CD14-positive monocyte (primary cell): ENCODE results near the gene CYTH1. TPM values are rescaled to one million over a fixed set of nuclear protein-coding genes. Genes with fewer than 3 reads are reported as not detected.
A peak's percentile ranks its signal among the peaks of the same experiment; 100 is the strongest.

Source experiments
- DNase-seq, 3 donors: peaks; one replicate each; pipeline ENCODE4 v3.0.0-alpha.2; 2011 to 2022
- H2AFZ ChIP-seq: 2 replicates; pipeline ENCODE4 v1.6.0; 2012; ENCODE audit warnings: mild to moderate bottlenecking, low read depth, low read length, inconsistent platforms; ENCODE audit not compliant: insufficient read depth, poor library complexity, severe bottlenecking
- H3K27ac ChIP-seq, 2 donors: 1 replicate in 1 of 2; 2 replicates in 1 of 2; pipeline ENCODE4 v1.5.1; 2012 to 2013; ENCODE audit warnings: low read length in 2 of 2, control low read depth in 1 of 2, inconsistent platforms in 1 of 2, low read depth in 1 of 2, mild to moderate bottlenecking in 1 of 2
- H3K27me3 ChIP-seq, 2 donors: one replicate each; pipeline versions ENCODE4 v1.6.0 to v1.6.1; 2011 to 2013; ENCODE audit warnings: low read length in 2 of 2; ENCODE audit not compliant: control insufficient read depth in 2 of 2, insufficient read depth in 2 of 2
- H3K36me3 ChIP-seq, 2 donors: replicated peaks in 1 of 2; 1 replicate in 1 of 2; 2 replicates in 1 of 2; pipeline versions ENCODE4 v1.5.1 to v1.6.1; 2012 to 2013; ENCODE audit warnings: low read length in 2 of 2, control low read depth in 1 of 2, inconsistent platforms in 1 of 2, mild to moderate bottlenecking in 1 of 2; ENCODE audit not compliant: insufficient read depth in 2 of 2, control insufficient read depth in 1 of 2
- H3K4me1 ChIP-seq, 2 donors: 1 replicate in 1 of 2; 2 replicates in 1 of 2; pipeline versions ENCODE4 v1.5.1 to v1.6.1; 2012 to 2013; ENCODE audit warnings: low read length in 2 of 2, control low read depth in 1 of 2, inconsistent platforms in 1 of 2, mild to moderate bottlenecking in 1 of 2, moderate library complexity in 1 of 2; ENCODE audit not compliant: insufficient read depth in 2 of 2, control insufficient read depth in 1 of 2
- H3K4me2 ChIP-seq: replicated peaks from 2 replicates; pipeline ENCODE3; 2012; ENCODE audit warnings: low read length, moderate library complexity, mild to moderate bottlenecking; ENCODE audit not compliant: poor library complexity, severe bottlenecking; ENCODE audit errors: extremely low read depth
- H3K4me3 ChIP-seq, 3 experiments: fragments of 200-600 bp in 1 of 3; sonication (generic) in 1 of 3; replicated peaks in 1 of 3; 1 replicate in 2 of 3; 2 replicates in 1 of 3; pipeline ENCODE4 v1.5.1; 2011 to 2013; ENCODE audit warnings: low read length in 3 of 3, mild to moderate bottlenecking in 3 of 3, control low read depth in 2 of 3, low read depth in 2 of 3, inconsistent platforms in 1 of 3, moderate library complexity in 1 of 3
- H3K79me2 ChIP-seq: 2 replicates; pipeline ENCODE4 v1.6.0; 2012; ENCODE audit warnings: mild to moderate bottlenecking, control low read depth, inconsistent platforms, low read length, moderate library complexity; ENCODE audit not compliant: insufficient read depth
- H3K9ac ChIP-seq: 2 replicates; pipeline ENCODE4 v1.6.0; 2017; ENCODE audit warnings: low read length, mild to moderate bottlenecking; ENCODE audit not compliant: insufficient read depth, poor library complexity, severe bottlenecking
- H3K9me3 ChIP-seq, 2 donors: replicated peaks in 1 of 2; 1 replicate in 1 of 2; 2 replicates in 1 of 2; pipeline versions ENCODE4 v1.5.1 to v1.6.1; 2012 to 2013; ENCODE audit warnings: low read length in 2 of 2, control low read depth in 1 of 2; ENCODE audit not compliant: control insufficient read depth in 1 of 2, insufficient read depth in 1 of 2
- H4K20me1 ChIP-seq: 2 replicates; pipeline ENCODE4 v1.6.0; 2012; ENCODE audit warnings: mild to moderate bottlenecking, low read length, control low read depth, moderate library complexity; ENCODE audit not compliant: insufficient read depth
- H3K27ac Mint-ChIP-seq, 7 donors: one replicate each; pipeline ENCODE4 v1.8.0; 2020; ENCODE audit warnings: mild to moderate bottlenecking in 7 of 7, mixed read lengths in 7 of 7, moderate library complexity in 6 of 7, inconsistent platforms in 2 of 7
- H3K27me3 Mint-ChIP-seq, 3 donors: one replicate each; pipeline ENCODE4 v1.8.0; 2021 to 2022; ENCODE audit warnings: low read depth in 3 of 3, mild to moderate bottlenecking in 3 of 3, mixed read lengths in 3 of 3, moderate library complexity in 3 of 3, inconsistent platforms in 1 of 3
- H3K36me3 Mint-ChIP-seq, 2 donors: one replicate each; pipeline ENCODE4 v1.8.0; 2020; ENCODE audit warnings: mixed read lengths in 2 of 2, inconsistent platforms in 1 of 2, mild to moderate bottlenecking in 1 of 2
- H3K4me1 Mint-ChIP-seq: one replicate; pipeline ENCODE4 v1.8.0; 2020; ENCODE audit warnings: mild to moderate bottlenecking, mixed read lengths
- H3K4me3 Mint-ChIP-seq, 2 donors: one replicate each; pipeline ENCODE4 v1.8.0; 2020; ENCODE audit warnings: mild to moderate bottlenecking in 2 of 2, mixed read lengths in 2 of 2, moderate library complexity in 1 of 2
- H3K9me3 Mint-ChIP-seq, 7 donors: one replicate each; pipeline ENCODE4 v1.8.0; 2020 to 2022; ENCODE audit warnings: mixed read lengths in 7 of 7, mild to moderate bottlenecking in 6 of 7, moderate library complexity in 6 of 7, inconsistent platforms in 2 of 7
- CTCF ChIP-seq: fragments of 200-600 bp; IDR thresholded peaks from one replicate; pipeline ENCODE4 v1.8.0; 2022; ENCODE audit warnings: antibody characterized with exemption, mild to moderate bottlenecking
- WGBS: methylation state at CpG from one replicate; pipeline ENCODE4 v1.1.5; 2013; ENCODE audit warnings: missing lambda C conversion rate; ENCODE audit not compliant: insufficient coverage; 5-methylcytosine and 5-hydroxymethylcytosine counted together
- intact Hi-C, 2 donors: fragments of 100-400 bp; cut with micrococcal nuclease; formaldehyde crosslinking; loops; one replicate each; pipeline versions ENCODE4 v1.15.0 to v1.15.1; 2023
- polyA plus RNA-seq, 3 donors: library from polyadenylated mRNA; depleted of rRNA in 1 of 3; unstranded in 2 of 3; stranded (reverse) in 1 of 3; fragments of 300-500 nt in 2 of 3; fragments of >200 nt in 1 of 3; fragmentation: Illumina TruSeq in 2 of 3; gene quantifications; 1 replicate in 2 of 3; 2 replicates in 1 of 3; pipeline ENCODE4 v1.2.3, GENCODE V29; 2012 to 2021

Gene CYTH1
- polyA plus RNA-seq, 3 donors, result 68.6 to 211 (median 80.9) TPM

GRCh38 chr17:78794864-78795640 lies 13.0 kb upstream of the CYTH1 start:
- Histone ChIP-seq H3K27me3 (no peaks in the 10 kb centered on the region), H3K27ac (no peak overlapping the region), H3K4me1 (peaks cover under 1 to 8% of the 10 kb centered on the region in 2 donors), H3K9me3 (no peaks in the 10 kb centered on the region), H2AFZ (no peak overlapping the region), H3K4me2 (no peak overlapping the region), H3K4me3 (no peak overlapping the region), H4K20me1 (peaks cover 20% of the 10 kb centered on the region), H3K9ac (no peak overlapping the region), H3K79me2 (no peaks in the 10 kb centered on the region), H3K36me3 (peaks cover 52 to 74% of the 10 kb centered on the region in 2 donors)
- intact Hi-C loops, result no loop called here
- TF ChIP-seq CTCF, result no peak
- Mint-ChIP-seq H3K27me3 (no peaks in the 10 kb centered on the region), H3K4me3 (no peak overlapping the region), H3K9me3 (no peaks in the 10 kb centered on the region), H3K36me3 (peaks cover 73 to 79% of the 10 kb centered on the region in 2 donors), H3K4me1 (peaks cover 17% of the 10 kb centered on the region), H3K27ac (no peak overlapping the region)
- WGBS, result 86% methylated on average over 14 of the region's 22 CpGs
- DNase-seq, result no peak

GRCh38 chr17:78794399-78794798 lies 12.3 kb upstream of the CYTH1 start:
- Histone ChIP-seq H3K9me3 (no peaks in the 10 kb centered on the region), H3K79me2 (no peaks in the 10 kb centered on the region), H2AFZ (no peak overlapping the region), H3K27ac (no peak overlapping the region), H4K20me1 (peaks cover 14% of the 10 kb centered on the region), H3K9ac (no peak overlapping the region), H3K36me3 (peaks cover 51 to 69% of the 10 kb centered on the region in 2 donors), H3K4me2 (no peak overlapping the region), H3K4me3 (no peak overlapping the region), H3K27me3 (no peaks in the 10 kb centered on the region), H3K4me1 (peaks cover 7 to 14% of the 10 kb centered on the region in 2 donors)
- intact Hi-C loops, result no loop called here
- no peak for TF ChIP-seq CTCF
- Mint-ChIP-seq H3K9me3 (no peaks in the 10 kb centered on the region), H3K36me3 (peaks cover 68 to 72% of the 10 kb centered on the region in 2 donors), H3K27ac (peak overlapping the region in 4 of 7 donors; percentile 9 to 37 (median 20)), H3K4me3 (no peak overlapping the region), H3K4me1 (peaks cover 24% of the 10 kb centered on the region), H3K27me3 (no peaks in the 10 kb centered on the region)
- 98% methylated on average over 12 of the region's 16 CpGs for WGBS
- no peak for DNase-seq
